ENCODE data around the gene PTGR1.
"Not testable (repeated sequence)": the region's sequence is repeated elsewhere in the genome, so short reads cannot be mapped to it uniquely, and the experiment has no call there.

PTGR1 gene

GRCh38 chr9:111588846-111589245, 10.6 kb downstream of the PTGR1 start:
- no peaks in the 10 kb centered on the region for H3K27me3 ChIP-seq (ENCODE audit: control insufficient read depth in 1 of 2, insufficient read depth in 2 of 2, low read length in 2 of 2)
- H3K36me3 ChIP-seq (ENCODE audit: control insufficient read depth in 2 of 2, insufficient read depth in 2 of 2, low read length in 2 of 2), result peaks cover 16 to 20% of the 10 kb centered on the region in 2 donors
- no peaks in the 10 kb centered on the region for H3K4me1 ChIP-seq (ENCODE audit: control insufficient read depth, insufficient read depth, low read length)
- H3K9me3 ChIP-seq (ENCODE audit: control insufficient read depth in 2 of 2, low read length in 2 of 2), result no peaks in the 10 kb centered on the region
- no peak overlapping the region for H3K4me3 ChIP-seq (ENCODE audit: low read length in 2 of 2)
- H3K27ac ChIP-seq (ENCODE audit: low read length), result no peak overlapping the region
- H3K9ac ChIP-seq (ENCODE audit: low read length in 2 of 2), result no peak overlapping the region

DNA sequence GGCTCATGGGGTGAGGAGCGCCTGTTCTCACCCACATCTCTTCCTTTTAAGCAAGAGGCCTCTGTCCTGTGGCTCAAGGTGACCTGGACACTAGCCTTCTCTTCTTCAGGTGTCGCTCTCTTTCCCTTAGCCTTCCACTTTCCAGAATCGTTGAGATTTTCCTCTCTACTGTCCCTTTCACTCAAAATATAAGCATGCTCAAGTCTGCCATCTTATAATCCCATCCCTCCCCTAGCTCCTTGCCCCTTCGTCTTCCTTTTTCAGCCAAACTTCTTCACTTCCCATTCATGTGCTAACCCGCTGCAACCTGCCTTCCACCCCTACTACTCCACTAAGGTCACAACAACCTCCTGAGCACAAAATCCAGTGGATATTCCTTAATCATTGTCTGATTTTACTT, 13.1 kb downstream of the PTGR1 start:
- H3K36me3 ChIP-seq (ENCODE audit: control insufficient read depth in 2 of 2, insufficient read depth in 2 of 2, low read length in 2 of 2), result peaks cover 20 to 30% of the 10 kb centered on the region in 2 donors

DNA sequence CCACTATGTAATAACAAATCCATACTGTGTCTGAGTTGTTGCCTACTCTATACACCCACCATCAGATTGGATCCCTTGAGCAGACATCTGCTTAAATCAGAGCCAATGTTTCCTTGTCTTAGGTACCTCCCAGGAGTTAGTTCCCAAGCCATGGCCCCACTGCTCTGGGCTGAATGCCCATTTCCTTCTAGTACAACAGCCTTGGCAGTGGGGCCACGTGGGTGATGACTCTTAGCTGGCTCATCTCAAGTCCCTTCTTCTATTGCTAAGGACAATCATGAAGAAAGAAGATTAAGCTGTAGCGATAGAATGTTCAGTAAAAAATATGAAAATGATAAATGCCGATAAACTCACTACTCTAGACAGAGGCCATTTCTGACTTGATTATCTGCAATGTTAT, 16.6 kb downstream of the PTGR1 start:
- Histone ChIP-seq H3K9me3 (ENCODE audit: control insufficient read depth in 2 of 2, low read length in 2 of 2) (no peaks in the 10 kb centered on the region), H3K9ac (ENCODE audit: low read length in 2 of 2) (no peak overlapping the region), H3K27ac (ENCODE audit: low read length) (no peak overlapping the region), H3K27me3 (ENCODE audit: control insufficient read depth in 1 of 2, insufficient read depth in 2 of 2, low read length in 2 of 2) (no peaks in the 10 kb centered on the region), H3K36me3 (ENCODE audit: control insufficient read depth in 2 of 2, insufficient read depth in 2 of 2, low read length in 2 of 2) (peaks cover 20 to 42% of the 10 kb centered on the region in 2 donors), H3K4me1 (ENCODE audit: control insufficient read depth, insufficient read depth, low read length) (no peaks in the 10 kb centered on the region), H3K4me3 (ENCODE audit: low read length in 2 of 2) (no peak overlapping the region)

More for the DNA sequence above, 13.1 kb downstream of the PTGR1 start:
- no peaks in the 10 kb centered on the region for H3K4me1 ChIP-seq (ENCODE audit: control insufficient read depth, insufficient read depth, low read length)
- H3K9me3 ChIP-seq (ENCODE audit: control insufficient read depth in 2 of 2, low read length in 2 of 2), result no peaks in the 10 kb centered on the region
- H3K27me3 ChIP-seq (ENCODE audit: control insufficient read depth in 1 of 2, insufficient read depth in 2 of 2, low read length in 2 of 2), result no peaks in the 10 kb centered on the region
- no peak overlapping the region for H3K9ac ChIP-seq (ENCODE audit: low read length in 2 of 2)
- H3K27ac ChIP-seq (ENCODE audit: low read length), result no peak overlapping the region
- no peak overlapping the region for H3K4me3 ChIP-seq (ENCODE audit: low read length in 2 of 2)

DNA sequence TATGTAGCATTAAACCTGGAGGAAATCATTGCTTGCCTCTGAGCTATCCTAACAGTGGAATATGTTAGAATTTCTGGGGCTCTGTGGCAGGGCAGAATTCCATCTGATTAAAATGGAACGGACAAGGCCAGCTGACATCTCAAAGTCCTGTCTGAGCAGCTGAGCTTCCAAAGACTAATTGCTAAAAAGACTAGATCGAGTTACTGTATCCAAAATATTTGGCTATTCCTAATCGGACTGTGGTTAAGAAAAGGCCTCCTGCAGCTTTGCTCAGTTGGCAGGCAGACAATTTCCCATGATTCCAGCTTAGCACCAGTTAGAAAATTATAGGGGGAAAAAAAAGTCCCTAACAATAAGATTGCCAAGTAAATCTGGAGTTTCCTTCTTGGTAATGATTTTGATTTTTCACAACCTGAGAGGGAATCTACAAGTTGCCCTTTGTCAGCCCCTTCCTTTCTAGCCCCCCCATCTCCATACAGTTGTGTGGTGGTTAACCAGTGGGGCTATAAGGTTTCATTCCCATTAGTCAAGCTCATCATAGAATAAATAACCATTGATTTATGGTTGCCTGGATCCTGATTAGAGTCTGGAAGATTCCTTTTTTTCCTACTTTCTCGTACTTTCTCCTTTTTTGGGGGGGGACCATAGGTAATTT, 26.4 kb downstream of the PTGR1 start:
- Histone ChIP-seq H3K36me3 (ENCODE audit: control insufficient read depth in 2 of 2, insufficient read depth in 2 of 2, low read length in 2 of 2) (peaks cover 33 to 35% of the 10 kb centered on the region in 2 donors), H3K9me3 (ENCODE audit: control insufficient read depth in 2 of 2, low read length in 2 of 2) (no peaks in the 10 kb centered on the region), H3K27me3 (ENCODE audit: control insufficient read depth in 1 of 2, insufficient read depth in 2 of 2, low read length in 2 of 2) (no peaks in the 10 kb centered on the region), H3K27ac (ENCODE audit: low read length) (no peak overlapping the region), H3K9ac (ENCODE audit: low read length in 2 of 2) (no peak overlapping the region), H3K4me3 (ENCODE audit: low read length in 2 of 2) (no peak overlapping the region), H3K4me1 (ENCODE audit: control insufficient read depth, insufficient read depth, low read length) (no peaks in the 10 kb centered on the region)

- H3K9me3 ChIP-seq (ENCODE audit: control insufficient read depth in 2 of 2, low read length in 2 of 2); H3K9ac ChIP-seq (ENCODE audit: low read length in 2 of 2); H3K27ac ChIP-seq (ENCODE audit: low read length); H3K27me3 ChIP-seq (ENCODE audit: control insufficient read depth in 1 of 2, insufficient read depth in 2 of 2, low read length in 2 of 2); H3K4me3 ChIP-seq (ENCODE audit: low read length in 2 of 2); H3K4me1 ChIP-seq (ENCODE audit: control insufficient read depth, insufficient read depth, low read length): not testable (repeated sequence)
- peaks cover 43 to 49% of the 10 kb centered on the region in 2 donors for H3K36me3 ChIP-seq (ENCODE audit: control insufficient read depth in 2 of 2, insufficient read depth in 2 of 2, low read length in 2 of 2)
Measured at GRCh38 chr9:111568127-111568526, 31.3 kb downstream of the PTGR1 start.

DNA sequence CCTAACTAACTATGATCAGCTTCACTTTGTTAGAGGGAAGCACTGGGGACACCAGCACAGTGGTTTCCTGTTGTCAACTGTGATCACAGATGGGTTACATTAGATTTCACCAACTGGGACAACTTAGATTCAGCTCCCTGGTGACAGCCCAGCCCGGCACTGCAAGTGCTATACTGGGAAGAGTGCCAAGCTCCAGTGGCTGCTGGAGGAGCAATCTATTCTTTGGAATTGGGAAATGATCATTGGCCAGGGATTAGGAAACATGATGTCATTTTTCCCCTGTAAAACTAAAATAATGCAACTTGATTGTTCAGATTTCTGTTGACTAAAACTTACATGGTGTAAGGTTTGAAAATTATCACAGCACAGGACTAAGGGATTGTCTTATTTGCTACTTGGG, 33.2 kb downstream of the PTGR1 start:
- Histone ChIP-seq H3K27me3 (ENCODE audit: control insufficient read depth in 1 of 2, insufficient read depth in 2 of 2, low read length in 2 of 2) (no peaks in the 10 kb centered on the region), H3K27ac (ENCODE audit: low read length) (no peak overlapping the region), H3K4me3 (ENCODE audit: low read length in 2 of 2) (no peak overlapping the region), H3K4me1 (ENCODE audit: control insufficient read depth, insufficient read depth, low read length) (no peaks in the 10 kb centered on the region), H3K9ac (ENCODE audit: low read length in 2 of 2) (no peak overlapping the region), H3K9me3 (ENCODE audit: control insufficient read depth in 2 of 2, low read length in 2 of 2) (no peaks in the 10 kb centered on the region), H3K36me3 (ENCODE audit: control insufficient read depth in 2 of 2, insufficient read depth in 2 of 2, low read length in 2 of 2) (peaks cover 43 to 45% of the 10 kb centered on the region in 2 donors)

DNA sequence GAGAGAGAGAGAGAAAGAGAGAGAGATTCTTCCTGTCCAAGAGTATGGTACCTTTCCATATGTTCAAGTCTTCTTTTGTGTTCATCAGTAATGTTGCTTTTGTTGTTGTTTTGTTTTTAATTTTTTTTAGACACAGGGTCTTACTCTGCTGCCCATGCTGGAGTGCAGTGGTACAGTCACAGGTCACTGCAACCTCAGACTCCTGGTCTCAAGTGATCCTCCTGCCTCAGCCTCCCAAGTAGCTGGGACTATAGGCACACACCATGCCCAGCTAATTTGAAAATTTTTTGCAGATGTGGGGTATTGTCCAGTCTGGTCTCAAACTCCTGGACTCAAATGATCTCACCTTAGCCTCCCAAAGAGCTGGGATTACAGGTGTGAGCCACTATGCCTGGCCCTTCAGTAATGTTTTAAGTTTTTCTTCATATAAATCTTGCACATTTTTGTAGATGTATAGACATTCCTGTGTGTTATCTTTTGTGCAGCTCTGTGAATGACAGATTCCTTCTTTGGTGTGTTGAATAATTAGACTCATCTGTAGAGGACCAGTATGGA, 38.2 kb downstream of the PTGR1 start:
- Histone ChIP-seq H3K4me1 (ENCODE audit: control insufficient read depth, insufficient read depth, low read length) (no peaks in the 10 kb centered on the region), H3K36me3 (ENCODE audit: control insufficient read depth in 2 of 2, insufficient read depth in 2 of 2, low read length in 2 of 2) (peaks cover 12 to 14% of the 10 kb centered on the region in 2 donors), H3K9ac (ENCODE audit: low read length in 2 of 2) (no peak overlapping the region)

GRCh38 chr9:111559000-111559610, 40.3 kb downstream of the PTGR1 start:
- Histone ChIP-seq H3K27me3 (ENCODE audit: control insufficient read depth in 1 of 2, insufficient read depth in 2 of 2, low read length in 2 of 2) (no peaks in the 10 kb centered on the region), H3K9me3 (ENCODE audit: control insufficient read depth in 2 of 2, low read length in 2 of 2) (peaks cover 0 to 5% of the 10 kb centered on the region in 2 donors), H3K9ac (ENCODE audit: low read length in 2 of 2) (no peak overlapping the region)

More for the DNA sequence above, 38.2 kb downstream of the PTGR1 start:
- H3K9me3 ChIP-seq (ENCODE audit: control insufficient read depth in 2 of 2, low read length in 2 of 2), result no peaks in the 10 kb centered on the region
- H3K27me3 ChIP-seq (ENCODE audit: control insufficient read depth in 1 of 2, insufficient read depth in 2 of 2, low read length in 2 of 2), result no peaks in the 10 kb centered on the region
- no peak overlapping the region for H3K27ac ChIP-seq (ENCODE audit: low read length)
- no peak overlapping the region for H3K4me3 ChIP-seq (ENCODE audit: low read length in 2 of 2)

GRCh38 chr9:111555425-111555824, 44.0 kb downstream of the PTGR1 start:
- H3K9ac ChIP-seq (ENCODE audit: low read length in 2 of 2); H3K4me1 ChIP-seq (ENCODE audit: control insufficient read depth, insufficient read depth, low read length); H3K27me3 ChIP-seq (ENCODE audit: control insufficient read depth in 1 of 2, insufficient read depth in 2 of 2, low read length in 2 of 2); H3K27ac ChIP-seq (ENCODE audit: low read length); H3K4me3 ChIP-seq (ENCODE audit: low read length in 2 of 2): not testable (repeated sequence)
- Histone ChIP-seq H3K36me3 (ENCODE audit: control insufficient read depth in 2 of 2, insufficient read depth in 2 of 2, low read length in 2 of 2) (peaks cover 6 to 14% of the 10 kb centered on the region in 2 donors), H3K9me3 (ENCODE audit: control insufficient read depth in 2 of 2, low read length in 2 of 2) (peaks cover 0 to 12% of the 10 kb centered on the region in 2 donors)

More at GRCh38 chr9:111559000-111559610, 40.3 kb downstream of the PTGR1 start:
- peaks cover 14 to 16% of the 10 kb centered on the region in 2 donors for H3K36me3 ChIP-seq (ENCODE audit: control insufficient read depth in 2 of 2, insufficient read depth in 2 of 2, low read length in 2 of 2)
- H3K4me3 ChIP-seq (ENCODE audit: low read length in 2 of 2), result no peak overlapping the region
- no peaks in the 10 kb centered on the region for H3K4me1 ChIP-seq (ENCODE audit: control insufficient read depth, insufficient read depth, low read length)
- H3K27ac ChIP-seq (ENCODE audit: low read length), result no peak overlapping the region

GRCh38 chr9:111548623-111549022, 50.8 kb downstream of the PTGR1 start:
- peaks cover 11 to 27% of the 10 kb centered on the region in 2 donors for H3K36me3 ChIP-seq (ENCODE audit: control insufficient read depth in 2 of 2, insufficient read depth in 2 of 2, low read length in 2 of 2)
- peaks cover 31 to 56% of the 10 kb centered on the region in 2 donors for H3K9me3 ChIP-seq (ENCODE audit: control insufficient read depth in 2 of 2, low read length in 2 of 2)
- no peak overlapping the region for H3K27ac ChIP-seq (ENCODE audit: low read length)
- H3K9ac ChIP-seq (ENCODE audit: low read length in 2 of 2), result no peak overlapping the region
- no peaks in the 10 kb centered on the region for H3K27me3 ChIP-seq (ENCODE audit: control insufficient read depth in 1 of 2, insufficient read depth in 2 of 2, low read length in 2 of 2)
- no peaks in the 10 kb centered on the region for H3K4me1 ChIP-seq (ENCODE audit: control insufficient read depth, insufficient read depth, low read length)
- peak overlapping the region in 1 of 2 donors; percentile 7 for H3K4me3 ChIP-seq (ENCODE audit: low read length in 2 of 2)
